Measurements from ENCODE around the gene KIRREL2.
"Not testable (repeated sequence)": the region's sequence is repeated elsewhere in the genome, so short reads cannot be mapped to it uniquely, and the experiment has no call there.

GRCh38 chr19:35870124-35870736 lies 13.5 kb downstream of the KIRREL2 start:
- not testable (repeated sequence) for TF ChIP-seq CTCF (conservative IDR thresholded peaks at IDR 0.05; ENCODE audit: low read length); EZH2phosphoT487 (IDR thresholded peaks at IDR 0.05; ENCODE audit: borderline replicate concordance)
